Fibroblast of skin of left quadriceps (primary cell): Measurements from ENCODE around the gene SLF1.
"Not testable (repeated sequence)": the region's sequence is repeated elsewhere in the genome, so short reads cannot be mapped to it uniquely, and the experiment has no call there.

Experiments
- DNase-seq, 2 experiments: peaks; one replicate each; pipeline ENCODE4 v3.0.0-alpha.2; 2013; ENCODE audit warnings: low read depth in 2 of 2

SLF1 gene

GRCh38 chr5:94618493-94619328, at the start of gene SLF1, which contains the start of gene KIAA0825:
TSS of gene SLF1 (plus strand) at chr5:94618669. CDS start at chr5:94628811, 10,142 bp downstream.
TSS of gene KIAA0825 (minus strand) at chr5:94618604. CDS start at chr5:94537126, 81,478 bp downstream.
- peak; percentile 60 to 67 for DNase-seq

GRCh38 chr5:94571415-94571814, 47.1 kb upstream of the SLF1 start:
- DNase-seq, result no peak

GRCh38 chr5:94573349-94573748, 45.1 kb upstream of the SLF1 start:
- DNase-seq, result not testable (repeated sequence)

DNA sequence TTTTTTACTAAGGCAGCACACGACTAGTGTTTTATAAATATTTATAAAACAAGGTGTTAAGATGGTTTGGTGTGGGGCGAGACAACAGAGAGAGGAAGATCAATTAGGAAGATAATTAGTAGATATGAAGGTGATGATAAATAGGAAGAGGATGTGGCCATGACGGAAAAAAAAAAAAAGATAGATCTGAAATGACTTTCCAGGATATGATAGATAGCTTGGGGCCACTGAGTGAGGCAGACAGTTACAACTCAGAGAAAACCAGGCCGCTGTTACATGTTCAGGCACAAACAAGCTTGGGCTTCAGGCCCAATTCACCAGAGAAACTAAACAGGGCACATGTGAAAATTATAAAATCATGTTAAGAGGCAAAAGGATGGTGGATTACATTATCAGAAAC, 43.3 kb upstream of the SLF1 start:
- DNase-seq, result no peak

- DNase-seq, result no peak
These were observed 40.8 kb upstream of the SLF1 start for GRCh38 chr5:94577466-94578245.

- no peak for DNase-seq
These were observed 23.1 kb upstream of the SLF1 start for GRCh38 chr5:94595281-94595840.

GRCh38 chr5:94613583-94613982, 4.9 kb upstream of the SLF1 start:
- DNase-seq, result no peak

GRCh38 chr5:94614156-94614805, 4.2 kb upstream of the SLF1 start:
- DNase-seq, result no peak

- no peak for DNase-seq
These were observed 2.6 kb upstream of the SLF1 start for GRCh38 chr5:94615862-94616261.

DNA sequence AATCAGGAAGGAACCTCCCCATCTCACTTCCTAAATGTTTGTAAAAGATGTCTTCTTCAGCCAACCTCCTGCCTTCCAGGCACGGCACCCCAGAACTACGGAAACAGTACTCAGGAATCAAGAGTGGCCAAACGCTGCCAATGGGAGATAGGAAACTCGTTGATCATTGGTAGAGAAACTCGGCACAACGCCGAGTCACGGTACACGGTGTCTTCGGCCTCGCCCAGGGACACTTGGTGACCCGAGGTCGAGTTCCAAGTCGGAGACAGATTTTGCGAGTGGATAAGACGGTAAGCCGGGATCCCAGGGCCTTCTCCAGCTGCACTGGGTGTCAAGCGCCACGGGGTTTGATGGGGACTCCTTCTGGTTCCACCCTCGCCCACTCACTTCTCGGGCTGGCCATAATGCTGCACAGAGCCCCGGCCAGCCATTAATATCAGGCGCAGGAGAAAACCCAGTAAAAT, 408 bp upstream of the SLF1 start:
- peak; percentile 22 to 24 for DNase-seq

- DNase-seq, result no peak
These were observed 1.8 kb downstream of the SLF1 start for GRCh38 chr5:94620256-94620655.

DNA sequence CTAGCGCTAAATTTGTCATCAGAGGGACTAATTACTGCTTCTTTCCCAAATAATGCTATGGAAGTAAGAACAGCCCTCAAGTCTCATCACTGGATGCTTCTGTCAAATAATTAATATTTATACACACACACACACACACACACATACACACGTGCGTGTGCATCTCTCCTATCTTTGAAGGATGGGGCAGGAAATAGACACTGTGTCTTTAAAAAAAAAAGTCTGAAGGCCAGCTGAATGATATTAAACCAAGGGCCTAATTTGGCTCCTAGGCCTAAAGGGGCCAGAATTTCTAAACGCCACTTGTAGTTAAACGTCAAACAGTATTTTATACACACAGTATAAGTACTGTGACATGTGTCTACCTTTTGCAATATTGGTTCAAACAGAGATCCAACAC, 3.3 kb downstream of the SLF1 start:
- no peak for DNase-seq

- peak; percentile 31 to 35 for DNase-seq
These were observed 4.5 kb downstream of the SLF1 start for GRCh38 chr5:94623011-94623410.

- DNase-seq, result no peak
These were observed 5.4 kb downstream of the SLF1 start for GRCh38 chr5:94623877-94624276.

DNA sequence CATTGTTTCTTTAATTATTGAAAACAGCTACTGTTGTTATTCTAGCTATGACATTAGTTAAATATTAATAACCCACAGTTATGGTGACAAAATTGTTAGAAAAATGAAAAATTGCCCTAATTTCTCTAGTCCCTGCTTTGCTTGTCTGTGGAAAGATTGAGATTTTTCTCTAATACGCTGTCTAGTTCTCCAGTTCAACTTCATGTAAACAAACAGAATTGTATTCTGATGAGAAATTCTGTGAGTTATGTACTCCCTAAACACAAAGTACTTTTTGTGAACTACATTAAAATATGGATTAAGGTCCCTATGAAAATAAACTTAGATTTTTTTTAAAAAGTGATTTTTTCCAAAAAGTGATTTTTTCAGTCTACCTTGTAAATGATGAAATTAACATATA, 8.7 kb downstream of the SLF1 start:
- no peak for DNase-seq

DNA sequence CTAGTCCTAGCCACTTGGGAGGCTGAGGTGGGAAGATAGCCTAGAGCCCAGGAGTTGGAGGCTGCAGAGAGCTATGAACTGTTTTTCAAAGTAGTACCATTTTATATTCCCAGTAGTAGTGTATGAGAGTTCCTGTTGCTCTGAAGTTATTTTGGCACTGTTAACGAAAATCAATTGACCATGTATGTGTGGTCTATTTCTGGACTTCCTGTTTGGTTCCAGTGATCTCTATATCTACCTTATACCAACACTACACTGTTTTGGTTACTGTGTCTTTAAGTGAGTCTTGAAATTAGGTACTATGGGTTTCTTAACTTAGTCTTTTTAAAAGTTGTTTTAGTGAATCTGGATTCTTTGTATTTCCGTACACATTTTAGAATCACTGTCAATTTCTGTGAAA, 13.6 kb downstream of the SLF1 start:
- DNase-seq, result no peak

DNA sequence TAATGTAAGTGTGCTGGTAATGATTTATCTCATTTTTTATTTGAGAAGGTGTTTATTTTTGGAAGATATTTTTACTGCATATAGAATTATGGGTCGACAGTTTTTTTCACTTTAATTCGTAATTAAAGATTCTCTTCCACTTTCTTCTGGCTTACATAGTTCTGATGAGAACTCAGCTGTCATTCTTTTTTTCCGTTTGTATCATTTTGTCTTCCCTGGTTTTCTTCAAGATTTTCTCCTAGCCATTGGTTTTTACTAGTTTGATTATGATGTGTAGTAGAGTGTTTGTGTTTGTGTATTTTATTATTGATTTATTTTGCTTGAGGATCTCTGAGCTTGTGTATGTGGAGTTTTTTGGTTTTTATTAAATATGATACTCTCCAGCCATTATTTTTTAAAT, 21.7 kb downstream of the SLF1 start:
- no peak for DNase-seq

DNA sequence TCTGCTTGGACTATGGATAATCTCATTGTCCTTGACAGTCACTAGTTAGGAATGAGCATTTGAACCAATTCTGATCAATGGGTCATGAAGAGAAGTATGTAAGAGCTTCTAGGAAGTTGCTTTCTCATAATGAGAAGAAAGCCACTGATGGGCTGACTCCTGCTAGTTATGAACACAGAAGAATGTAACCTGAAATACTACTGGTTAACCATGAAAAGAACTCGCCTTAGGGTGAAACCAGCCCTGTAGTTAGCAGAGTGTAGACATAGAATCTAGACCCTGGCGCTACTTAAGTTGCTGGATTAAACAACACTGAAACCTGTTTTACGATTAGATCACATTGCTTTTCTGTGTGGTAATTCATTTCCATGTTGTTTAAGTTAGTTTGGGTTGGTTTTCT, 26.6 kb downstream of the SLF1 start:
- DNase-seq, result no peak

- DNase-seq, result no peak
These were observed 28.3 kb downstream of the SLF1 start for GRCh38 chr5:94646758-94647157.

DNA sequence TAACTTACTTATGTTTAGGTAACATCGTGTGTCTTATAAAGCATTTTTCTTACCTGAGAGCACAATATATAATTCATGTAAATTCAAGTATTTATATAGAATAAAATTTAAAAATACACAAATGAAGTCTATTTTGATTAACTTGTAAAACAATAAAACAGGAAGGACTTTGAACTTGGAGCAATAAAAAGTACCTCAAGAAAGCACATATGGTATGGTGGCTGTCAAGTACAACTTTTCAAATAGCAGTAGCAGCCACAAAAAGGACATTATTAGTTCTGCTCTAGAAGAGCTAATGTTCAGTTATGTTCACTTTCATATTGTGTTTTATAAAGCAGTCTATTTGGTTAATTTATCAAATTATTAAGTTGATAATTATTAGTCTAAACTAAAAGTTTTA, 31.4 kb downstream of the SLF1 start:
- DNase-seq, result no peak

- DNase-seq, result no peak
These were observed 39.8 kb downstream of the SLF1 start for GRCh38 chr5:94658272-94658671.

GRCh38 chr5:94660506-94660905, 42.0 kb downstream of the SLF1 start:
- DNase-seq, result no peak
